K562 (cell line): ENCODE results near the gene CD38. TPM values are rescaled to one million over a fixed set of nuclear protein-coding genes. Genes with fewer than 3 reads are reported as not detected.

Experiments used
- ATAC-seq: fragments of 200-7000 bp; cut with Tn5 transposase; 3 replicates; pipeline ENCODE4 v1.9.1; 2020; ENCODE audit warnings: moderate library complexity
- BruUV-seq: library from RNA; stranded (reverse); fragments of 400-500 nt; replicated peaks from 2 replicates; lab custom pipeline; 2021; lab: Mats Ljungman, UMichigan
- CTCF ChIA-PET: fragments of 300-600 bp; formaldehyde crosslinking; extraction: SDS; loops from one replicate; lab custom pipeline; 2021; ENCODE audit warnings: low intra/inter-chr PET ratio; lab: Yijun Ruan, JAX
- POLR2A ChIA-PET: fragments of 300-600, 350-650 bp; sonication (Branson Sonifier 250); formaldehyde crosslinking; extraction: SDS; loops from one replicate; lab custom pipeline; 2021; ENCODE audit warnings: antibody characterized with exemption, inconsistent platforms; lab: Yijun Ruan, JAX
- DNase-seq, 4 experiments: peaks; one replicate each; pipeline versions ENCODE4 v3.0.0 to v3.0.0-alpha.2; 2011 to 2018; ENCODE audit warnings: low spot score in 3 of 4, mixed read lengths in 3 of 4; ENCODE audit errors: extremely low read depth in 1 of 4
- FAIRE-seq: peaks from 2 replicates; lab custom pipeline; 2011; peaks lifted over from hg19 to GRCh38; lab: Jason Lieb, UNC
- H2AFZ ChIP-seq: 2 replicates; pipeline ENCODE4 v1.6.0; 2011; ENCODE audit warnings: low read depth, low read length, control low read depth, inconsistent platforms
- H3K27ac ChIP-seq: fragments of 200-600 bp; 3 replicates; pipeline ENCODE4 v1.8.0; 2011; ENCODE audit warnings: low read depth, mild to moderate bottlenecking, control low read depth, inconsistent platforms, low read length, moderate library complexity, mixed read lengths; ENCODE audit errors: extremely low read depth
- H3K27me3 ChIP-seq, 2 experiments: fragments of 300-600 bp in 1 of 2; 2 replicates in 1 of 2; 3 replicates in 1 of 2; pipeline versions ENCODE4 v1.6.0 to v1.8.0; 2011; ENCODE audit warnings: inconsistent platforms in 2 of 2, low read length in 2 of 2, mild to moderate bottlenecking in 1 of 2, mixed read lengths in 1 of 2, moderate library complexity in 1 of 2; ENCODE audit not compliant: control insufficient read depth in 2 of 2, insufficient read depth in 2 of 2
- H3K36me3 ChIP-seq: fragments of 300-600 bp; 3 replicates; pipeline ENCODE4 v1.8.0; 2011; ENCODE audit warnings: mild to moderate bottlenecking, low read length, inconsistent platforms; ENCODE audit not compliant: control insufficient read depth, insufficient read depth
- H3K4me1 ChIP-seq, 2 experiments: fragments of 200-600 bp in 1 of 2; replicated peaks in 1 of 2; 2 replicates in 1 of 2; 3 replicates in 1 of 2; pipeline versions ENCODE4 v1.5.1 to v1.8.0; 2011; ENCODE audit warnings: inconsistent platforms in 2 of 2, low read length in 2 of 2, mild to moderate bottlenecking in 1 of 2, mixed read lengths in 1 of 2, moderate library complexity in 1 of 2; ENCODE audit not compliant: control insufficient read depth in 2 of 2, insufficient read depth in 2 of 2
- H3K4me2 ChIP-seq: 2 replicates; pipeline ENCODE4 v1.6.1; 2011; ENCODE audit warnings: low read length, control low read depth, inconsistent platforms, mixed read lengths; ENCODE audit not compliant: insufficient read depth
- H3K4me3 ChIP-seq: fragments of 200-600 bp; sonication (generic), shearing (Covaris generic); 2 replicates; pipeline ENCODE4 v1.5.1; 2016; ENCODE audit warnings: control low read depth, inconsistent platforms
- H3K79me2 ChIP-seq: fragments of 200-600 bp; 3 replicates; pipeline ENCODE4 v1.8.0; 2011; ENCODE audit warnings: low read length, inconsistent platforms; ENCODE audit not compliant: control insufficient read depth, insufficient read depth
- H3K9ac ChIP-seq, 2 experiments: 2 replicates each; pipeline versions ENCODE4 v1.6.0 to v1.6.1; 2011; ENCODE audit warnings: low read depth in 2 of 2, low read length in 2 of 2, control low read depth in 1 of 2, inconsistent platforms in 1 of 2, mild to moderate bottlenecking in 1 of 2, mixed read lengths in 1 of 2; ENCODE audit not compliant: insufficient read depth in 1 of 2
- H3K9me1 ChIP-seq: one replicate; pipeline ENCODE4 v1.6.0; 2011; ENCODE audit warnings: inconsistent platforms, mild to moderate bottlenecking, low read length, moderate library complexity; ENCODE audit not compliant: control insufficient read depth, insufficient read depth
- H3K9me3 ChIP-seq: replicated peaks from 2 replicates; pipeline ENCODE4 v1.5.1; 2011; ENCODE audit warnings: low read depth, low read length, inconsistent platforms; ENCODE audit not compliant: control insufficient read depth, insufficient read depth
- H4K20me1 ChIP-seq: replicated peaks from 2 replicates; pipeline ENCODE4 v1.6.1; 2011; ENCODE audit warnings: low read length, inconsistent platforms, mixed read lengths; ENCODE audit not compliant: control insufficient read depth, insufficient read depth
- CEBPB ChIP-seq: fragments of 450-650 bp; IDR thresholded peaks from 2 replicates; pipeline ENCODE4 v1.6.1; 2016; ENCODE audit warnings: missing genetic modification characterization, missing compliant biosample characterization
- CEBPG ChIP-seq, 3 experiments: fragments of 200-800 bp in 1 of 3; sonication (Bioruptor generic) in 1 of 3; sonication (generic) in 1 of 3; formaldehyde crosslinking in 1 of 3; IDR thresholded peaks in 2 of 3; conservative IDR thresholded peaks in 1 of 3; 2 replicates each; pipeline versions ENCODE4 v1.6.1 to v1.8.0; 2016 to 2022; ENCODE audit warnings: missing compliant biosample characterization in 2 of 3, missing genetic modification characterization in 2 of 3, mild to moderate bottlenecking in 1 of 3, missing genetic modification reagents in 1 of 3
- FOXJ3 ChIP-seq: sonication (generic); formaldehyde crosslinking; IDR thresholded peaks from 2 replicates; pipeline ENCODE4 v1.4.0; 2020; ENCODE audit warnings: mild to moderate bottlenecking, missing genetic modification reagents
- ZNF197 ChIP-seq: fragments of 200-800 bp; sonication (Bioruptor generic); IDR thresholded peaks from 2 replicates; pipeline ENCODE4 v1.6.1; 2016; ENCODE audit warnings: low read depth, missing genetic modification characterization, missing compliant biosample characterization
- ZNF253 ChIP-seq: fragments of 250-450 bp; sonication (Bioruptor Pico); conservative IDR thresholded peaks from 2 replicates; pipeline ENCODE4 v1.6.1; 2021; ENCODE audit warnings: mild to moderate bottlenecking
- ZNF398 ChIP-seq: fragments of 250-450 bp; sonication (Bioruptor Pico); IDR thresholded peaks from 2 replicates; pipeline ENCODE4 v1.8.0; 2021; ENCODE audit warnings: moderate library complexity, mild to moderate bottlenecking, inconsistent platforms
- ZNF57 ChIP-seq: fragments of 450-650 bp; formaldehyde crosslinking; IDR thresholded peaks from 2 replicates; pipeline ENCODE4 v1.4.0; 2020; ENCODE audit warnings: mild to moderate bottlenecking, moderate library complexity
- ZNF655 ChIP-seq: fragments of 250-450 bp; sonication (Bioruptor Pico); IDR thresholded peaks from 2 replicates; pipeline ENCODE4 v1.5.0; 2021
- ZZZ3 ChIP-seq: fragments of 450-650 bp; IDR thresholded peaks from 2 replicates; pipeline ENCODE4 v1.6.1; 2016; ENCODE audit warnings: antibody characterized with exemption, mild to moderate bottlenecking, moderate library complexity
- WGBS: fragments of 100-300 bp; shearing (Covaris generic); methylation state at CpG from one replicate; pipeline ENCODE4 v1.1.6; 2016; ENCODE audit warnings: low coverage, mixed read lengths; ENCODE audit not compliant: insufficient coverage; ENCODE audit errors: missing lambda C conversion rate; 5-methylcytosine and 5-hydroxymethylcytosine counted together
- in situ Hi-C: fragments of 300-500 bp; cut with MboI; formaldehyde crosslinking; loops from 4 replicates; pipeline ENCODE4 v1.15.0; 2018; ENCODE audit warnings: inconsistent platforms, mixed read lengths
- intact Hi-C: fragments of 100-400 bp; cut with micrococcal nuclease; formaldehyde crosslinking; loops from 2 replicates; pipeline ENCODE4 v1.14.2; 2022
- polyA plus RNA-seq, 8 experiments: library from polyadenylated mRNA; depleted of rRNA in 4 of 8; stranded (reverse) in 5 of 8; unstranded in 3 of 8; fragments of >200 nt; fragmentation: Nextera tagmentation in 2 of 8; fragmentation: Illumina TruSeq in 1 of 8; extraction: Ambion mirVana in 2 of 8; extraction: Trizol in 1 of 8; gene quantifications; 2 replicates each; pipeline versions ENCODE4 v1.2.1 to v1.2.3, GENCODE V29; 2011 to 2014; ENCODE audit warnings: inconsistent platforms in 1 of 8, missing spikeins in 1 of 8
- total RNA-seq, 7 experiments: library from RNA; depleted of rRNA in 6 of 7; stranded (reverse); fragments of >200 nt in 6 of 7; fragmentation: Illumina TruSeq in 2 of 7; extraction: Trizol in 2 of 7; gene quantifications; 2 replicates each; pipeline versions ENCODE4 v1.2.1 to v1.2.3, GENCODE V29; 2011 to 2021; ENCODE audit warnings: low replicate concordance in 1 of 7
- TF ChIP-seq, protein P1 (sequence below), 2 experiments: fragments of 450-650 bp; conservative IDR thresholded peaks; 2 replicates each; pipeline ENCODE4 v1.6.1; 2017; ENCODE audit warnings: mild to moderate bottlenecking in 2 of 2, moderate library complexity in 2 of 2

CD38 gene
- total and polyA plus RNA-seq, 9 of the 15 experiments (the other 6 are each of a cell fraction or from before 2014, with no cell fraction given): 0.04 to 0.06 (median 0.04) TPM; not detected in 5

- Histone ChIP-seq H3K4me1 (no peaks in the 10 kb centered on the region), H2AFZ (no peak overlapping the region), H3K9ac (no peak overlapping the region), H3K27me3 (no peaks in the 10 kb centered on the region; a peak in 1 of 5 replicates), H4K20me1 (no peaks in the 10 kb centered on the region), H3K79me2 (no peaks in the 10 kb centered on the region), H3K9me1 (no peaks in the 10 kb centered on the region), H3K36me3 (no peaks in the 10 kb centered on the region), H3K9me3 (no peaks in the 10 kb centered on the region), H3K4me3 (no peak overlapping the region), H3K27ac (no peak overlapping the region), H3K4me2 (no peak overlapping the region)
- POLR2A ChIA-PET: no interaction called here
- 0% methylated on average over 3 of the region's 3 CpGs for WGBS
- CTCF ChIA-PET: no interaction called here
- in situ Hi-C loops (no loop called here), intact Hi-C loops (loop anchor here (10.0 kb wide), 1 partner anchor 380 kb away; no protein-coding TSS in a partner anchor)
- FAIRE-seq (no peak), DNase-seq (no peak), ATAC-seq (no peak)
- no TSS peak for BruUV-seq
- TF ChIP-seq ZZZ3: no peak
Observed at GRCh38 chr4:15884666-15885065, 106.5 kb downstream of the CD38 start.

DNA sequence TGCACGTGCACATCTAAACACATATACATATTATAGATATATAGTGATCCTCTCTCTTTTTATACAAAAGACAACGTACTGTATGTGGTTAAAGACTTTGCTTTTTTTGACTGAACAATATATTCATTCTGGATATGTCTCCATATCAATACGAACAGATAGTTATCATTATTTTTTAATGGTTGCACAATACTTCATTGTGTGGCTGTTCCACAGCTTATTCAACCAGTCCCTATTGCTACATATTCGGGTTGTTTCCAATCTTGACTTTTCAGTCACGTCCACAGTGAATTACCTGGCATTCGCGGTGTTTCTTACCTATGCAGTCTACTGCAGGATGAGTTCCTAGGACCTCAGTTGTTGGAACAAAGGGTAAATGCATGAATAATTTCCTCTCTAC, 107.3 kb downstream of the CD38 start:
- no peaks in the 10 kb centered on the region for H3K9me3 ChIP-seq
- in situ Hi-C loops (no loop called here), intact Hi-C loops (loop anchor here (10.0 kb wide), 1 partner anchor 379 kb away; no protein-coding TSS in a partner anchor)
- no peaks in the 10 kb centered on the region for H3K36me3 ChIP-seq
- H3K4me2 ChIP-seq: no peak overlapping the region
- H3K9ac ChIP-seq: no peak overlapping the region
- WGBS: 0% methylated on average over 7 of the region's 7 CpGs
- no peaks in the 10 kb centered on the region for H3K9me1 ChIP-seq
- H3K79me2 ChIP-seq: no peaks in the 10 kb centered on the region
- FAIRE-seq: no peak
- no peaks in the 10 kb centered on the region for H3K4me1 ChIP-seq
- no peak for DNase-seq
- no peak overlapping the region for H3K27ac ChIP-seq
- no peaks in the 10 kb centered on the region for H4K20me1 ChIP-seq
- no TSS peak for BruUV-seq
- TF ChIP-seq FOXJ3 (CRISPR knock-in tag) (no peak), ZNF197 (CRISPR knock-in tag) (no peak), ZNF253 (CRISPR knock-in tag) (no peak), CEBPB (tag) (peak; percentile 41), ZNF398 (CRISPR knock-in tag) (no peak), ZNF57 (CRISPR knock-in tag) (no peak), CEBPG (CRISPR knock-in tag; IDR thresholded peaks at IDR 0.05) (no peak), CEBPG (tag; conservative IDR thresholded peaks at IDR 0.05 in 1 of 2, IDR thresholded peaks at IDR 0.05 in 1 of 2) (peak; percentile 20 to 45; a peak in 1 of 4 replicates), ZNF655 (CRISPR knock-in tag) (no peak)
- TF ChIP-seq, protein P1, sequence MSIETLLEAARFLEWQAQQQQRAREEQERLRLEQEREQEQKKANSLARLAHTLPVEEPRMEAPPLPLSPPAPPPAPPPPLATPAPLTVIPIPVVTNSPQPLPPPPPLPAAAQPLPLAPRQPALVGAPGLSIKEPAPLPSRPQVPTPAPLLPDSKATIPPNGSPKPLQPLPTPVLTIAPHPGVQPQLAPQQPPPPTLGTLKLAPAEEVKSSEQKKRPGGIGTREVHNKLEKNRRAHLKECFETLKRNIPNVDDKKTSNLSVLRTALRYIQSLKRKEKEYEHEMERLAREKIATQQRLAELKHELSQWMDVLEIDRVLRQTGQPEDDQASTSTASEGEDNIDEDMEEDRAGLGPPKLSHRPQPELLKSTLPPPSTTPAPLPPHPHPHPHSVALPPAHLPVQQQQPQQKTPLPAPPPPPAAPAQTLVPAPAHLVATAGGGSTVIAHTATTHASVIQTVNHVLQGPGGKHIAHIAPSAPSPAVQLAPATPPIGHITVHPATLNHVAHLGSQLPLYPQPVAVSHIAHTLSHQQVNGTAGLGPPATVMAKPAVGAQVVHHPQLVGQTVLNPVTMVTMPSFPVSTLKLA (conservative IDR thresholded peaks at IDR 0.05): no peak
- ATAC-seq: no peak
- POLR2A ChIA-PET: no interaction called here
- CTCF ChIA-PET: interaction anchor here (0.7 kb wide), 1 partner anchor 400 kb away, joined by 3 read pairs; no protein-coding TSS in a partner anchor
- H3K4me3 ChIP-seq: no peak overlapping the region
- no peak overlapping the region for H2AFZ ChIP-seq
- no peaks in the 10 kb centered on the region; a peak in 1 of 5 replicates for H3K27me3 ChIP-seq
